ENCODE measurements around the gene KREMEN1.

The KREMEN1 gene

GRCh38 chr22:29207562-29208501 lies 135.0 kb downstream of the KREMEN1 start:
- no peak for TF ChIP-seq CTCF (IDR thresholded peaks at IDR 0.05; ENCODE audit: low read depth, low read length)
- in situ Hi-C loops (cut with HindIII; ENCODE audit: low sequenced_read_pairs) = no loop called here
- DNase-seq (ENCODE audit: low read depth, low spot score) = no peak
- H3K4me3 ChIP-seq (ENCODE audit: low read depth, low read length) = no peak overlapping the region

GRCh38 chr22:29208502-29208862 lies 135.6 kb downstream of the KREMEN1 start:
- no peak overlapping the region for H3K4me3 ChIP-seq (ENCODE audit: low read depth, low read length)

DNA sequence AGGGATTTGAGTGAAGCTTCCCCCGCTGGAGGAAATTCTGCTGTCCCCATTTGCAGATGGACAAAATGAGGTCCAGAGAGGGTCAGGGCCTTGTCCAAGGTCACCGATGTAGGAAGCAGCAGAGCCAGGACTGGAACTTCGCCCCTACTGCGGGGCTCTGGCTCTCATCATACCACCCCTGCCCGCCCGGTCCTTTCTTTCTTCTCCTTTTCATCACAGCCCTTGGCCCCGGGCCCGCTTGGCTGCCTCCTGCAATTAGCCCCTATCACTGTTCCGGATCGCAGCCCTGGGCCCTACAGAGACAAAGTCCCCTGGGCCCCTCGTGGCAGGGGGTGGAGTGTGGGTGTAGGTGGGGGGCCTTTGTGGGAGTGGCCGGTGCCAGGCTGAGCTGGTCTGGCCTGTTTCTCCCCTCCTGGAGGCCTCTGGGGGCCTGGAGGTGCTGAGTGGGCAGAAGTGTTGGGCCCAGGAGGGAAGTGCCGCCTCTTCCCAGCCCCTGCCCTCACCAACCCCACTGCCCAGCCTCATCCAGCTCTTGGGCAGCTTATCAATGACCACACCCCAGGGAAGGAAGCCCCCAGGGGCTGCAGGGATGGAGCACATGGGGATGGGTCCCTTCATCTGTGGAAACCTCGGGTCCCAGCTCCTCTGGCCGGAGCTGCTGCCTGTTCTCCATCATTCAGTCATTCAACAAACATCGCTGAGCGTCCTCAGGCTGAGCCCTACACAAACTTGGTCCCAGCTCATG lies 136.2 kb downstream of the KREMEN1 start:
- no peak for DNase-seq (ENCODE audit: low read depth, low spot score)
- in situ Hi-C loops (cut with HindIII; ENCODE audit: low sequenced_read_pairs) = no loop called here

More at GRCh38 chr22:29208502-29208862, 135.6 kb downstream of the KREMEN1 start:
- in situ Hi-C loops (cut with HindIII; ENCODE audit: low sequenced_read_pairs) = no loop called here
- peak; percentile 20 for TF ChIP-seq CTCF (IDR thresholded peaks at IDR 0.05; ENCODE audit: low read depth, low read length)
- no peak for DNase-seq (ENCODE audit: low read depth, low spot score)

DNA sequence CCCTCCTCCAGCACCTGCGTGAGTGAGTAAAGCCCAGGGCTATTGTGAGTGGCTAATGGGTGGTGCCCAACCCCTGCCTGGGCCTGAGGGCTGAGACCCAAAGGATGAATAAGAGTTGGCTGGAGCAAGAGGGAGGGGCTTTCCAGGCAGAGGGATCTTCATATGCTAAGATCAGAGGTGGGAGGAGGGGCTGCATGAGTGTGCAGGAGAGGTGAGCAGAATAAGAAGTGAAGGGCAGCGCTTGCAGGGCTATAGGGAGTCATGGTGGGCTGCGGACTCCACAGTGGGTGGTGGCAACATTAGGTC lies 136.7 kb downstream of the KREMEN1 start:
- TF ChIP-seq CTCF (IDR thresholded peaks at IDR 0.05; ENCODE audit: low read depth, low read length) = no peak
- no peak for DNase-seq (ENCODE audit: low read depth, low spot score)
- H3K4me3 ChIP-seq (ENCODE audit: low read depth, low read length) = no peak overlapping the region
- in situ Hi-C loops (cut with HindIII; ENCODE audit: low sequenced_read_pairs) = no loop called here

More for the DNA sequence above, 136.2 kb downstream of the KREMEN1 start:
- TF ChIP-seq CTCF (IDR thresholded peaks at IDR 0.05; ENCODE audit: low read depth, low read length) = no peak
- no peak overlapping the region for H3K4me3 ChIP-seq (ENCODE audit: low read depth, low read length)

- no peak for DNase-seq (ENCODE audit: low read depth, low spot score)
- in situ Hi-C loops (cut with HindIII; ENCODE audit: low sequenced_read_pairs) = no loop called here
- no peak for TF ChIP-seq CTCF (IDR thresholded peaks at IDR 0.05; ENCODE audit: low read depth, low read length)
- H3K4me3 ChIP-seq (ENCODE audit: low read depth, low read length) = no peak overlapping the region
Measured at GRCh38 chr22:29211066-29211465, 138.2 kb downstream of the KREMEN1 start.

- in situ Hi-C loops (cut with HindIII; ENCODE audit: low sequenced_read_pairs) = no loop called here
- DNase-seq (ENCODE audit: low read depth, low spot score) = no peak
- TF ChIP-seq CTCF (IDR thresholded peaks at IDR 0.05; ENCODE audit: low read depth, low read length) = no peak
- H3K4me3 ChIP-seq (ENCODE audit: low read depth, low read length) = no peak overlapping the region
Measured at GRCh38 chr22:29211466-29211865, 138.6 kb downstream of the KREMEN1 start.

Data from astrocyte of the spinal cord (primary cell).